Stomach (tissue), 9 donors: Measurements from ENCODE around the gene YARS1. TPM values are rescaled to one million over a fixed set of nuclear protein-coding genes. Genes with fewer than 3 reads are reported as not detected.

Experiments used
- DNase-seq, 2 donors: peaks; one replicate each; pipeline versions ENCODE4 v3.0.0 to v3.0.0-alpha.2; 2013 to 2019
- H3K27ac ChIP-seq, 5 donors: fragments of 200-600 bp in 4 of 5; sonication (generic) in 4 of 5; one replicate each; pipeline ENCODE4 v1.5.1; 2013 to 2019; ENCODE audit warnings: mild to moderate bottlenecking in 1 of 5, moderate library complexity in 1 of 5
- H3K27me3 ChIP-seq, 3 donors: fragments of 200-600 bp; sonication (generic); one replicate each; pipeline ENCODE4 v1.5.1; 2017 to 2019; ENCODE audit warnings: mixed run types in 1 of 3
- H3K36me3 ChIP-seq, 4 donors: fragments of 200-600 bp; sonication (generic); 1 replicate in 3 of 4; 2 replicates in 1 of 4; pipeline ENCODE4 v1.5.1; 2016 to 2019
- H3K4me1 ChIP-seq, 4 donors: fragments of 200-600 bp; sonication (generic); one replicate each; pipeline ENCODE4 v1.5.1; 2016 to 2019
- H3K4me3 ChIP-seq, 4 donors: fragments of 200-600 bp; sonication (generic) in 3 of 4; one replicate each; pipeline ENCODE4 v1.5.1; 2016 to 2019; ENCODE audit warnings: mild to moderate bottlenecking in 1 of 4
- H3K9me3 ChIP-seq, 4 donors: fragments of 200-600 bp; sonication (generic); one replicate each; pipeline ENCODE4 v1.5.1; 2016 to 2019
- EP300 ChIP-seq: sonication (generic); formaldehyde crosslinking; IDR thresholded peaks from one replicate; pipeline ENCODE4 v1.6.1; 2017; ENCODE audit warnings: antibody characterized with exemption
- POLR2A ChIP-seq, 4 donors: fragments of 450-650 bp; IDR thresholded peaks; one replicate each; pipeline ENCODE4 v1.6.1; 2016; ENCODE audit warnings: antibody characterized with exemption in 4 of 4, control low read depth in 2 of 4, mild to moderate bottlenecking in 1 of 4, moderate library complexity in 1 of 4
- POLR2AphosphoS5 ChIP-seq, 3 donors: sonication (generic); formaldehyde crosslinking; IDR thresholded peaks; one replicate each; pipeline ENCODE4 v1.6.1; 2016; ENCODE audit warnings: antibody characterized with exemption in 3 of 3
- WGBS, 5 donors: extraction: QIAGEN DNeasy Blood & Tissue Kit in 3 of 5; methylation state at CpG; one replicate each; pipeline versions ENCODE4 v1.1.5 to v1.1.7; 2013 to 2018; 5-methylcytosine and 5-hydroxymethylcytosine counted together
- intact Hi-C: fragments of 100-400 bp; cut with DNase I; formaldehyde crosslinking; loops from one replicate; pipeline ENCODE4 v1.15.1; 2023; ENCODE audit warnings: low total_unique reads
- polyA plus RNA-seq, 3 donors: library from polyadenylated mRNA; stranded (reverse); fragments of 200-250 nt; gene quantifications; one replicate each; pipeline ENCODE4 v1.2.3, GENCODE V29; 2013
- total RNA-seq, 5 donors: library from RNA; depleted of rRNA; stranded (reverse); fragments of >200 nt; gene quantifications; one replicate each; pipeline versions ENCODE4 v1.1.0 to v1.2.3, GENCODE V29; 2014 to 2016
- TF ChIP-seq, protein P1 (sequence below), 7 experiments: fragments of 450-650 bp in 4 of 7; fragments of 200-600 bp in 3 of 7; sonication (generic) in 3 of 7; IDR thresholded peaks; one replicate each; pipeline ENCODE4 v1.5.1; 2016 to 2019; ENCODE audit warnings: antibody characterized with exemption in 7 of 7, control low read depth in 2 of 7, mild to moderate bottlenecking in 1 of 7
- donor health status: healthy with polysubstance abuse.
- donor health status: Bipolar disorder and iron deficiency.
- donor health status: healthy.

The YARS1 gene
- total and polyA plus RNA-seq, 8 donors = 26.9 to 99.1 (median 55.4) TPM

GRCh38 chr1:32786856-32787255 is 30.3 kb downstream of the YARS1 start:
- intact Hi-C loops = no loop called here
- peaks cover 63 to 99% (median 96%) of the 10 kb centered on the region in 4 donors for H3K36me3 ChIP-seq
- H3K4me1 ChIP-seq = peaks cover 0 to 21% (median 0%) of the 10 kb centered on the region in 4 donors
- no peak overlapping the region for H3K4me3 ChIP-seq
- peak in 1 of 2 donors; percentile 60 for DNase-seq
- no peak for TF ChIP-seq POLR2AphosphoS5 (IDR thresholded peaks at IDR 0.05)
- TF ChIP-seq, protein P1, sequence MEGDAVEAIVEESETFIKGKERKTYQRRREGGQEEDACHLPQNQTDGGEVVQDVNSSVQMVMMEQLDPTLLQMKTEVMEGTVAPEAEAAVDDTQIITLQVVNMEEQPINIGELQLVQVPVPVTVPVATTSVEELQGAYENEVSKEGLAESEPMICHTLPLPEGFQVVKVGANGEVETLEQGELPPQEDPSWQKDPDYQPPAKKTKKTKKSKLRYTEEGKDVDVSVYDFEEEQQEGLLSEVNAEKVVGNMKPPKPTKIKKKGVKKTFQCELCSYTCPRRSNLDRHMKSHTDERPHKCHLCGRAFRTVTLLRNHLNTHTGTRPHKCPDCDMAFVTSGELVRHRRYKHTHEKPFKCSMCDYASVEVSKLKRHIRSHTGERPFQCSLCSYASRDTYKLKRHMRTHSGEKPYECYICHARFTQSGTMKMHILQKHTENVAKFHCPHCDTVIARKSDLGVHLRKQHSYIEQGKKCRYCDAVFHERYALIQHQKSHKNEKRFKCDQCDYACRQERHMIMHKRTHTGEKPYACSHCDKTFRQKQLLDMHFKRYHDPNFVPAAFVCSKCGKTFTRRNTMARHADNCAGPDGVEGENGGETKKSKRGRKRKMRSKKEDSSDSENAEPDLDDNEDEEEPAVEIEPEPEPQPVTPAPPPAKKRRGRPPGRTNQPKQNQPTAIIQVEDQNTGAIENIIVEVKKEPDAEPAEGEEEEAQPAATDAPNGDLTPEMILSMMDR (IDR thresholded peaks at IDR 0.05) = peak in 3 of 7 experiments; percentile 12 to 45 (median 26)
- WGBS, 5 donors = 36 to 52% (median 46%) methylated on average over 4 of the region's 4 CpGs
- no peaks in the 10 kb centered on the region for H3K9me3 ChIP-seq
- peak overlapping the region in 2 of 5 donors; percentile 25 to 50 for H3K27ac ChIP-seq
- no peaks in the 10 kb centered on the region for H3K27me3 ChIP-seq

GRCh38 chr1:32784817-32785216 is 32.3 kb downstream of the YARS1 start:
- intact Hi-C loops = no loop called here
- H3K9me3 ChIP-seq = no peaks in the 10 kb centered on the region
- WGBS, 5 donors = 77 to 94% (median 88%) methylated on average over 3 of the region's 3 CpGs
- DNase-seq = no peak
- H3K36me3 ChIP-seq = peaks cover 72 to 100% (median 98%) of the 10 kb centered on the region in 4 donors
- no peak overlapping the region for H3K27ac ChIP-seq
- no peak for TF ChIP-seq POLR2A (IDR thresholded peaks at IDR 0.05)
- no peak for TF ChIP-seq POLR2AphosphoS5 (IDR thresholded peaks at IDR 0.05)
- TF ChIP-seq, protein P1 (IDR thresholded peaks at IDR 0.05) = no peak
- no peak for TF ChIP-seq EP300
- H3K4me3 ChIP-seq = no peak overlapping the region
- H3K27me3 ChIP-seq = no peaks in the 10 kb centered on the region
- H3K4me1 ChIP-seq = peaks cover 0 to 17% (median 0%) of the 10 kb centered on the region in 4 donors

- intact Hi-C loops = no loop called here
- Histone ChIP-seq H3K27ac (no peak overlapping the region), H3K4me3 (no peak overlapping the region), H3K27me3 (no peaks in the 10 kb centered on the region), H3K9me3 (no peaks in the 10 kb centered on the region), H3K36me3 (peaks cover 79 to 100% (median 99%) of the 10 kb centered on the region in 4 donors), H3K4me1 (peaks cover 0 to 8% (median 0%) of the 10 kb centered on the region in 4 donors)
- TF ChIP-seq POLR2AphosphoS5 (IDR thresholded peaks at IDR 0.05) (no peak), EP300 (no peak), POLR2A (IDR thresholded peaks at IDR 0.05) (no peak)
- TF ChIP-seq, protein P1 (IDR thresholded peaks at IDR 0.05) = no peak
- DNase-seq = no peak
- WGBS, 5 donors = 94 to 97% (median 95%) methylated on average over 5 of the region's 5 CpGs
Observed at GRCh38 chr1:32783851-32784250, 33.3 kb downstream of the YARS1 start.

- intact Hi-C loops = no loop called here
- DNase-seq = no peak
- H3K9me3 ChIP-seq = no peaks in the 10 kb centered on the region
- H3K4me3 ChIP-seq = no peak overlapping the region
- peaks cover 0 to 4% (median 0%) of the 10 kb centered on the region in 4 donors for H3K4me1 ChIP-seq
- TF ChIP-seq EP300 (no peak), POLR2A (IDR thresholded peaks at IDR 0.05) (no peak), POLR2AphosphoS5 (IDR thresholded peaks at IDR 0.05) (no peak)
- TF ChIP-seq, protein P1 (IDR thresholded peaks at IDR 0.05) = no peak
- 79 to 91% (median 87%) methylated on average over 5 of the region's 5 CpGs for WGBS, 5 donors
- no peaks in the 10 kb centered on the region for H3K27me3 ChIP-seq
- H3K27ac ChIP-seq = no peak overlapping the region
- peaks cover 79 to 100% (median 99%) of the 10 kb centered on the region in 4 donors for H3K36me3 ChIP-seq
Observed at GRCh38 chr1:32782086-32782485, 35.1 kb downstream of the YARS1 start.
